Germinal center (tissue), 1 donor: ENCODE measurements around the gene TP53.

Experiments
- DNase-seq: peaks from one replicate; pipeline ENCODE4 v3.0.0; 2012; ENCODE audit warnings: mixed read lengths, low spot score

Gene TP53

DNA sequence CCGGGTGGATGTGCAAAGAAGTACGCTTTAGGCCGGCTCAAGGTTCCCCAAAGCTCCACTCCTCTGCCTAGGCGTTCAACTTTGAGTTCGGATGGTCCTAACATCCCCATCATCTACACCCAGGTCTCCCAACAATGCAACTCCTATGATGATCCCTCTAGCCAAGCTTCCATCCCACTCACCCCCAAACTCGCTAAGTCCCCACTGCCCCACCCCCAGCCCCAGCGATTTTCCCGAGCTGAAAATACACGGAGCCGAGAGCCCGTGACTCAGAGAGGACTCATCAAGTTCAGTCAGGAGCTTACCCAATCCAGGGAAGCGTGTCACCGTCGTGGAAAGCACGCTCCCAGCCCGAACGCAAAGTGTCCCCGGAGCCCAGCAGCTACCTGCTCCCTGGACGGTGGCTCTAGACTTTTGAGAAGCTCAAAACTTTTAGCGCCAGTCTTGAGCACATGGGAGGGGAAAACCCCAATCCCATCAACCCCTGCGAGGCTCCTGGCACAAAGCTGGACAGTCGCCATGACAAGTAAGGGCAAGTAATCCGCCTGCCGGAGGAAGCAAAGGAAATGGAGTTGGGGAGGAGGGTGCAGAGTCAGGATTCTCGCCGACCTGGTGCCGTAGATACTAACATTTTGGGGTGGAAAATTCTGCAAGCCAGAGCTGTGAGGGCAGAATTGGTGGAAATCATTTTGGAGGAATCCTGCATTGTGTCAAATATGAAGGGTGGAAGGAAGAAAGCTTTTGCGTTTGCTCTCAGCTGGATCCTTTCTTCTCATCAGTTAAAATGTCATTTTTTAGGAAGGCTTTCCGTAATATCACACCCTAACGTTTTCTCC is at the start of gene TP53:
TP53 (minus strand) TSS at position 419 of the 836 bp plus-strand sequence. CDS start 10,896 bp downstream, outside the sequence.
- DNase-seq, result peak; percentile 86

DNA sequence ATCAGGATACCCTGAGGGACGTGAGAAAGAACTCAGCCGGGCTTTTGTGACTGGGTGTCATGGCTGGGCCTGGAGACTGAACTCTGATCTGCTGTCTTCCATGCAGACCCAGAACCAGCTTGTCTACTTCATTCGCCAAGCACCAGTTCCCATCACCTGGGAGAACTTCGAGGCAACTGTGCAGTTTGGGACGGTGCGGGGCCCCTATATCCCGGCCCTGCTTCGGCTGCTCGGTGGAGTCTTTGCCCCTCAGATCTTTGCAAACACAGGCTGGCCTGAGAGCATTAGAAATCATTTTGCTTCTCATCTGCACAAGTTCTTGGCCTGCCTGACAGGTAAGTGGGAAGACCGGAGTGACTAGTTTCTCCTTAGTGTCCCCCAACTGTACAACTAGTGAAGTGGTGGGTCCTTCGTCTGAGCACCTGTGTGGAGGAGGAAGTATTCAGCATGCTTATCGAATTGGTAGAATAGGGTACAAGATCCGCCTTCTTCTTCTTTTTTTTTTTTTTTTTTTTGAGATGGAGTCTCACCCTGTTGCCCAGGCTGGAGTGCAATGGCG is 45.8 kb upstream of the TP53 start:
- DNase-seq, result no peak

DNA sequence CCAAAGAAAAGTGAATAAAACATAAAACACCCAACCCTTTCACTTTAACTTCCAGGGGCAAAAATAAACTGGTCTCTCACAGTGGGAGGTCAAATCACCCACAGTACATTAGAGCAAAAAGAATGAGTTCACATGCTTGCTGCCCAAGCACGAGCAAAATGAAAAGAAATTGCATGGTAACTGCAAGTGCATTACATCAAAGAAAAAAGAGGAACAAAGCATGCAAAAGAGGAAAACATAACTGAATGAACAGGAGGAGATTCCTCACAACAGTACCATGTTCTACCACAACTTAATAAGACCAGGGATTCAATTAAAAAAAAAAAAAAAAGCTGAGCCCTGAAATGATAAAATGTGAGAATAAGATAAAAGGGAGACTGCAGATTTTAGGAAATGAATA is 42.5 kb upstream of the TP53 start:
- peak; percentile 37 for DNase-seq

- no peak for DNase-seq
Measured at GRCh38 chr17:7727886-7728285, 40.6 kb upstream of the TP53 start.

GRCh38 chr17:7721612-7722011 is 34.3 kb upstream of the TP53 start:
- DNase-seq, result no peak

GRCh38 chr17:7720125-7720524 is 32.8 kb upstream of the TP53 start:
- DNase-seq, result no peak

GRCh38 chr17:7719661-7720060 is 32.4 kb upstream of the TP53 start:
- no peak for DNase-seq

- DNase-seq, result no peak
Measured at GRCh38 chr17:7717756-7718350, 30.6 kb upstream of the TP53 start.

GRCh38 chr17:7716901-7717755 is 29.8 kb upstream of the TP53 start, which contains the start of gene DNAH2:
Gene DNAH2 (plus strand): TSS chr17:7717744. CDS start chr17:7719735, 1,991 bp downstream.
- DNase-seq, result peak; percentile 60

GRCh38 chr17:7715936-7716886 is 28.9 kb upstream of the TP53 start:
- no peak for DNase-seq

DNA sequence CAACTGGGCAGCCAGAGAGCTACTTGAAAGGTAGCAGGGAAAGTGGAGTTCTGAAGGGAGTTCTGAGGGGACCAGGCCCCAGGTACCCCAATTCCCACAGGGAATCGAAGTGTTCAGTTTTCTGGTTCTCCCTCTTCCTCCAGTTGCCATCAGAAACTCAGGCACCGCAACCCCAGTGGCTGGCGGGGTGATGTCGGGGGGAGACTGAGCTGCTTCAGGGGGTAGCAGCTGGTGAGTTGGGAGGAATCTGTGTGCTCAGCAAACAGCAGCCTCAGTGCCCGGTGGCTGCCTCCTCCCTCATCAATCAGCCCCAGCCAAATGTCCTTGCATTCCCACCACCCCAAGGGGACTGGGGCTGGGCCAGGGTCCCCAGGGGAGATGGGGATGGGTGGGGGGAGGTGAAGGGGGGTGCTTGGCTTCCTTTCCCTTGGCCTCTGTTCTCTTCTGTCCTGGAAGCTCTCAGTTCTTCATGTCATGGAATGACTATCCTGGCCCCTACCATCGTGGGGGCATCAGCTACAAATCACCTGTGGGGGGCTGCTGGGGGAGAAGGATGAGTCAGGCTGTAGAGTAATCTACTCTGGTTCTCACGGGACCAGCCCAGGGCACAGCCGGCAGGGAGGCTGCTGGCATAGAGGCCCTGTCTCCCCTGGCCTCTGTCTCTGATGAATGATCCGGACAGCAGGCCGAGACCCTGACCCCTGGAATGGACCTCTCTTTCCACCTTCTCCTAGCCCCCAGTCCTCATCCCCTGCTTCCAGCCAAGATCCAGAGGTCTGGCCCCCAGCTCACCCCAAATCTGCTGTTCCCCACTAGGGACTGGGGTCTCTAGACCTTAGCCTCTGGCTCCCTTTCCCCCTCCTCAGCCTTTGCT is 27.7 kb upstream of the TP53 start:
- no peak for DNase-seq

- DNase-seq, result no peak
Measured at GRCh38 chr17:7713782-7714181, 26.5 kb upstream of the TP53 start.

GRCh38 chr17:7712111-7712771 is 25.0 kb upstream of the TP53 start:
- no peak for DNase-seq

DNA sequence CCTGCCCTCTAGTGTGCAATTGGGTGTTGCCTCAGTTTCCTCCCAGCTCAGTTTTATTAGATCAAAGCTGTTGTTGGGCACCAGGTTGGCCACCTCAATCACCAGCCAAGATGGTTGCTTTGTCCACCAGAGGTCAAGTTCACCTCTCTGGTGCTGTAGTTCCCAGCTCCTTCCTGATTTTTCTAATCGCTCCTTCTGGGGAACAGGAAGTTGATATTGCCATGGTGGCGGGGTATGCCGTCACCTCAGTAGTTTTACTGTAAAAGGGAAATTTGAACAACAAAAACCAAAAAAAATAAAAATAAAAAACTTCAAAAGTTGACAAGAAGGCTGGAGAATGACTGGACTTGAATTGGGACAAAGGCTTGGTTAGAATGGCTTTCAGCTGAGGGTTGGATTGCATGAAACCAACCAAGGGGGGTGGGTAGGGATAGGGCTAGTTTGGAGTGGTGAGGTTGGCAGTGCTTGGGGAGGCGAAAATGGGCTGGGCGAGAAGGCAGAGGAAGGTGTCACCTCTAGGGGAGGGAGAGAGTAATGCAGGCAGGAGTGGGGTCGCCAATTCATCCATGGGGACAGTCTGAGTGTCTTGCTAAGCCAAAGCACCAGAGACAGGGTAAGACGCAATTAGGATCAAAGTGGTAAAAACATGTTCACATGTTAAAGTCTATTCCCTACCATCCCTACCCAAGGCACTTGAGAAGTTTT is 23.9 kb upstream of the TP53 start:
- DNase-seq, result no peak

- no peak for DNase-seq
Measured at GRCh38 chr17:7710301-7710700, 23.0 kb upstream of the TP53 start.

GRCh38 chr17:7709031-7709430 is 21.7 kb upstream of the TP53 start:
- DNase-seq, result no peak

DNA sequence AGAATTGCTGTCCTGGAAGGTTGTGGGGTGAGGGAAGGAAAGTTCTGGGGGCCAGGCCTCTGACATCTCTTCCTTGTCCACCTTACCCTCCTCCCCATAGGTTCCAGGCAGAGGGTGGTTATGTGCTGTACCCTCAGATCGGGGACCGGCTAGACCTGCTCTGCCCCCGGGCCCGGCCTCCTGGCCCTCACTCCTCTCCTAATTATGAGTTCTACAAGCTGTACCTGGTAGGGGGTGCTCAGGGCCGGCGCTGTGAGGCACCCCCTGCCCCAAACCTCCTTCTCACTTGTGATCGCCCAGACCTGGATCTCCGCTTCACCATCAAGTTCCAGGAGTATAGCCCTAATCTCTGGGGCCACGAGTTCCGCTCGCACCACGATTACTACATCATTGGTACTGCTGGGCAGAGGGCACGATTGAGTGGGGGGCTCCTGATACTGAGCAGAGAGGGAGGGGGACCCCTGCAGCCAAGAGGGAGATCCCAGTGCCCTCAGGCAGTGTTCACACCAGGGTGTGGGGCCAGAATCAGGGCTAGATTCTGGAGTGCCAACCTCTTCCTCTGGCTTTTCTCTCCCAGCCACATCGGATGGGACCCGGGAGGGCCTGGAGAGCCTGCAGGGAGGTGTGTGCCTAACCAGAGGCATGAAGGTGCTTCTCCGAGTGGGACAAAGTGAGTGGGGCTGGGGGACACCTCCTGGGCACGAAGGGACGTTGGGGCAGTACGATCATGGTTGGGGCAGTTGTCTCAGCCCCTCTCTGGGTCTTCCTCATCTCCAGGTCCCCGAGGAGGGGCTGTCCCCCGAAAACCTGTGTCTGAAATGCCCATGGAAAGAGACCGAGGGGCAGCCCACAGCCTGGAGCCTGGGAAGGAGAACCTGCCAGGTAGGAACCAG is 20.8 kb upstream of the TP53 start:
- no peak for DNase-seq

GRCh38 chr17:7707446-7707845 is 20.2 kb upstream of the TP53 start:
- DNase-seq, result no peak
